Astrocyte of the spinal cord (primary cell): ENCODE measurements around the gene ACOT11.

ENCODE experiments used
- DNase-seq: peaks from one replicate; pipeline ENCODE4 v3.0.0; 2011; ENCODE audit warnings: low read depth, low spot score
- H3K4me3 ChIP-seq: 2 replicates; pipeline ENCODE4 v1.5.1; 2011; ENCODE audit warnings: low read depth, mild to moderate bottlenecking, low read length, moderate library complexity
- in situ Hi-C: cut with HindIII; loops from 2 replicates; pipeline ENCODE4 v1.10.0; 2017; ENCODE audit warnings: low sequenced_read_pairs
- TF ChIP-seq, protein P1 (sequence below): IDR thresholded peaks from 2 replicates; pipeline ENCODE4 v1.5.1; 2012; ENCODE audit warnings: low read depth, mild to moderate bottlenecking, low read length, inconsistent platforms

Gene ACOT11

DNA sequence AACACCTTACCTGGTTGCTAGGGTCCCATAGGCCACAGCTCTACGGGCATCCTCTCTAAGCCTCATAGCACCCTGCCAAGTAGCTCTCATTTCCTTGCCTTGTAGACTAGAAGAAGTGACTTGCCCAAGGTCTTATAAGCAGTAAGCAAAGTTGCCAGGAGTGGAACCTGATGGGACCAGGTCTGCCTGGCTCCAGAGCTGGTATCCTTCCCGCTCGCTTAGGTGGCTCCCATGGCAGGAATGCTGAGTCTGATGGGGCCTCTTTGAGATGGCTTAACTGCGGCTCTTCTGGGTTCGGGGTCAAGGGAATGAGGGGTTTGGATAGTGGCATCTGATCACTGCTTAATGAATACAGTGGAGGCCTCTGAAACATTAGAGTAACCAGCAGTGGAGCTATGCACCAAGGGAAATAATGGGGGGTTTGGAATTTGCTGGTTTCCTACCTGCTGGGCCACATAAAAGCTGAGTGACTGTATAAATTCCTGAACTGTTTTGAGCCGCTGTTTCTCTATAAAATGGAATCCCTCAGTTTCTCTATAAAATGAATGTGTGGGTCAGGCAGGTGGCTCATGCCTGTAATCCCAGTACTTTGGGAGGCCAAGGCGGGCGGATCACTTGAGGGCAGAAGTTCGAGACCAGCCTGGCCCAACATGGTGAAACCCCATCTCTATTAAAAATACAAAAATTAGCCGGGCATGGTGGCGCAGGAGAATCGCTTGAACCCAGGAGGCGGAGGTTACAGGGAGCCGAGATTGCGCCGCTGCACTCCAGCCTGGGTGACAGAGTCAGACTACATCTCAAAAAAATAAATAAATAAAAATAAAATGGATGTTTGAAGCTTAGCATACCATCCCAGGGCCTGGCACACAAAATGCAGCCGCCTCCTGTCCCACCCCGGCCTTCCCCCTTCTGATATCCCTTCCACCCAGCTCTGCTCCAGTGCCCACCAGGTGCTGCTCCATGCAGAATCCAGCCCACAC is 62.9 kb downstream of the ACOT11 start:
- no peak overlapping the region for H3K4me3 ChIP-seq
- DNase-seq, result peak; percentile 40
- TF ChIP-seq, protein P1, sequence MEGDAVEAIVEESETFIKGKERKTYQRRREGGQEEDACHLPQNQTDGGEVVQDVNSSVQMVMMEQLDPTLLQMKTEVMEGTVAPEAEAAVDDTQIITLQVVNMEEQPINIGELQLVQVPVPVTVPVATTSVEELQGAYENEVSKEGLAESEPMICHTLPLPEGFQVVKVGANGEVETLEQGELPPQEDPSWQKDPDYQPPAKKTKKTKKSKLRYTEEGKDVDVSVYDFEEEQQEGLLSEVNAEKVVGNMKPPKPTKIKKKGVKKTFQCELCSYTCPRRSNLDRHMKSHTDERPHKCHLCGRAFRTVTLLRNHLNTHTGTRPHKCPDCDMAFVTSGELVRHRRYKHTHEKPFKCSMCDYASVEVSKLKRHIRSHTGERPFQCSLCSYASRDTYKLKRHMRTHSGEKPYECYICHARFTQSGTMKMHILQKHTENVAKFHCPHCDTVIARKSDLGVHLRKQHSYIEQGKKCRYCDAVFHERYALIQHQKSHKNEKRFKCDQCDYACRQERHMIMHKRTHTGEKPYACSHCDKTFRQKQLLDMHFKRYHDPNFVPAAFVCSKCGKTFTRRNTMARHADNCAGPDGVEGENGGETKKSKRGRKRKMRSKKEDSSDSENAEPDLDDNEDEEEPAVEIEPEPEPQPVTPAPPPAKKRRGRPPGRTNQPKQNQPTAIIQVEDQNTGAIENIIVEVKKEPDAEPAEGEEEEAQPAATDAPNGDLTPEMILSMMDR, result no peak
- in situ Hi-C loops, result no loop called here

DNA sequence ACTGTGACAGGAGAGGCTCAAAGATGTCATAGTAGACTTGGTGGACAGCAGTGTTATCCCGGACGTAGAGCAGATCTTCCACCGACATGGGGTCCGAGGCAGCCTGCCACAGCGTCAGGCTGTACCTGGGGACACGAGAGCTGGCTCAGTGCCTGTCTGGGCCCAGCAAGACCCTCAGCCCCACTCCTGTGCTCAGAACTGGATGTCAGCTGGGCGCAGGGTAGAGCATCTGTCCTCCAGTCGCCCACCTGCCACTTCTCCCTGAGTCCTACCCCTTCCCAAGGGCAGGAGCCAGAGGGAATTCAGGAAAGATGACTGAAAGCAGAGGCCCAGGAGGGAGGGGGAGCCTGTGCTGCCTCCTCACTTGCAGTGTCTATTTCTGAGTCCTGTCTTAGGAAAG is 63.6 kb downstream of the ACOT11 start:
- DNase-seq, result no peak
- H3K4me3 ChIP-seq, result no peak overlapping the region
- in situ Hi-C loops, result no loop called here
- TF ChIP-seq, protein P1, result no peak

DNA sequence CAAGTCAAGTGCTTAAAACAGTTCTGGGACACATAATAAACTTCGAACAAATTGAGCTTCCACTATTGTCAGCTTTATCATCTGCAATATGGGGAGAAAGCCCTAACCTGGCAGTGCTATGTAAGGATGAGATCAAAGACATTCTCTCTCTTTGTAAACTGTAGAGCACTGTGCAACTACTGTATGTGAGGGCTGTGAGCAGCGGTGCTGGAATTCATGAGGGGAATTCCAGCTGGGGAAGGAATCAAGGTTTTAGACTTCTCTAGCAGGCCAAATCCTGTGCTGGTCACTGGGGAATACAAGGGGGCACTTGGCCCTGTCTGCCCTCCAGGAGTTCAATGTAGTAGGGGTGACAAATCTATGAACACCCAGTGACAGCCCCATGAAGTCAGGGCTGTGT is 66.0 kb downstream of the ACOT11 start:
- DNase-seq, result no peak
- TF ChIP-seq, protein P1, result no peak
- in situ Hi-C loops, result no loop called here
- H3K4me3 ChIP-seq, result no peak overlapping the region

DNA sequence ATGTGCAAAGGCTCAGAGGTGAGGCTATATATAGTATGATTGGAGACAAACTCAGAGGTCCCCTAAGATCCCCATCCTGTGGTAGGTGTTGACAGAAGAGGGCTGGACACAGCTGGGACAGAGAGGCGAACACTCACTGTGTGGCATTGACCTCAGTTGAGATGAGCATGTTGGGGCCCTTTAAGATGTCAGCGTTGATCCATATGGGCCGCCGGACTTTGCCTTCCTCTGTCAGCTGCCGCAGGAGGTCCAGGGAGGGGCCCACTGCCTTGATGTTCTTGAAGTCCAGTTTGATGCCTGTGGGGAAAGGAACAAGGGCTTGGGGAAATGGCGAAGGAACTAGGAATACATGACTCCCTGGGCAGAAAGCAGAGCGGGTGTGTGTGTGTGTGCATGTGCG is 66.5 kb downstream of the ACOT11 start:
- TF ChIP-seq, protein P1, result no peak

DNA sequence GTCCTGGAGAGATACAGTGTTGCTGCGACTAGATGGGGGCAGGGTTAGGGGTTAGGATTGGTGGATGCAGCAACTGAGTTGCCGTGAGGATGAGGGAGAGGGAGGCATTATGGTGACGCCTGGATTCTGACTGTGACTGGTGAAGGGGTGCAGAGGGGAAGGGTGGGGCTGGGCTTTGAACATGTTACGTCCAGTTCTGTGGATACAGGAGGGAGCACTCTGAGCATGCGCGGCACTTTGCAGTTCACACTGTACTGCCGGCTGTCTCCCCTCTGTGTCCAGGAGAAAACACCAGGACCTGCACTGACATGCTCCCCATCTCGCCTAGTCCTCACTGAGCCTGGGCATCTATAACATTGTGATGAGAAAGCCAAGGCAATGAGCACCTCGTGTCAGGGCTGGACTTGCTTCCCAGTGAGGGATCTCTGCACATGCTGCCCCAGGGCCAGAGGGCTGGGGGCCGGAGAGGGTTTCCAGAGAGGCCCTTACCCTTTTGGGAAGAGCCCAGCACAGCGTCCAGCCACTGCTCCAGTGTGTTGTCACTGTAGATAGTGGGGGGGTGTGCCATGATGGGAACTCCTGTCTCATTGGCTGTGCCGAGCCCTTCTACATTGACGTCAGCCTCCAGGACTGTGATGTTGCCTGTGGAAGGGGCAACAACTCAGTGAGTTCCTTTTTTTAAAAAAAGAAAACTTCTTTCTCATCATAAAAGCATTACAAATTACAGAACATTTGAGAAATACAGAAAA is 67.7 kb downstream of the ACOT11 start:
- no peak overlapping the region for H3K4me3 ChIP-seq
- no peak for DNase-seq
- in situ Hi-C loops, result no loop called here
- TF ChIP-seq, protein P1, result no peak

More for the DNA sequence above, 66.5 kb downstream of the ACOT11 start:
- H3K4me3 ChIP-seq, result no peak overlapping the region
- in situ Hi-C loops, result no loop called here
- no peak for DNase-seq

DNA sequence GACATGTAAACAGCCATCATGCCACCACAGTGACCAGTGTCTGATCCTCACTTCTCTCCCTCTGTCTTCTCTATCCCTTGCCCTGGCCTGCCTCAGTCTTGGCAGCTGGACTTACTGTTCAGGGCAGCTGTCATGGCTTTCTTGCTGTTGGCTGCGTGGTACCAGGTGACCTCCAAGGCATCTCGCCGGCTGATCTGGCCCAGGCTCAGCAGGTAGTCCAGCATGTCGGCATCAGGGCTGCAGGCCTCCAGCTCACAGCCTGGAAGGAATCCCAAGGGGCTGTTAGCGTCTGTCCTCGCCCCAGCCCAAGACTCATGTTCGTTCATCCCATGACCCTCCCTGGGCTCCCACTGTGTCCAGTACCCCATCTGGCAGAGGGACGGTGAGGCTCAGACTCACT is 71.7 kb downstream of the ACOT11 start:
- TF ChIP-seq, protein P1, result no peak
- in situ Hi-C loops, result no loop called here
- H3K4me3 ChIP-seq, result no peak overlapping the region
- no peak for DNase-seq
